ENCODE measurements around the gene ZCCHC7. TPM values are rescaled to one million over a fixed set of nuclear protein-coding genes. Genes with fewer than 3 reads are reported as not detected.

The ZCCHC7 gene
- total RNA-seq, 1 donor from 2014 or later, result 12.0 TPM

GRCh38 chr9:37295796-37296195, 175.4 kb downstream of the ZCCHC7 start:
- H3K4me3 Mint-ChIP-seq (ENCODE audit: unreplicated experiment), result no peak overlapping the region

DNA sequence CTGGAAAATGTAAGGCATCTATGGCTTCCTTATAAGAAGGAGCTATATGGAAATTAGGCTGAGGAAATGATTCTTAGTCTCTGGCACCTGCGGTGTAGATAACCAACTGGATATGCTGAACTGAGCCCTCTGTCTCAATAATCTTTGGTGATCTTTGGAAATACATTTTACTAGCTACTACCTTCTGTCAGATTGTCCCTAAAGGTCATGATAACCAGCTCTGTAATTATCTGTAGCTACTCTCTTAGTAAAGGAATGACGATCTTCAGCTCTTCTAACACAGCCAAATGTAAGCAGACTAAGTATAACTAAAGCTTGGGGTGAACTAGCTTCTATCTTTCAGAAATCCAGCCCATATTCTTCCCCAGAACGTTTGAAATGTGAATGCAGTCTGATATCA, 177.2 kb downstream of the ZCCHC7 start:
- Mint-ChIP-seq H3K4me1 (ENCODE audit: unreplicated experiment) (peaks cover 18% of the 10 kb centered on the region), H3K27me3 (ENCODE audit: unreplicated experiment) (peaks cover 1% of the 10 kb centered on the region), H3K4me3 (ENCODE audit: unreplicated experiment) (no peak overlapping the region), H3K36me3 (ENCODE audit: low read depth, unreplicated experiment) (no peaks in the 10 kb centered on the region), H3K27ac (ENCODE audit: unreplicated experiment) (no peak overlapping the region), H3K9me3 (ENCODE audit: unreplicated experiment) (no peaks in the 10 kb centered on the region)
- DNase-seq (ENCODE audit: low spot score), result no peak
- TF ChIP-seq CTCF (IDR thresholded peaks at IDR 0.05; ENCODE audit: unreplicated experiment), result no peak

More at GRCh38 chr9:37295796-37296195, 175.4 kb downstream of the ZCCHC7 start:
- peaks cover 1% of the 10 kb centered on the region for H3K27me3 Mint-ChIP-seq (ENCODE audit: unreplicated experiment)
- DNase-seq (ENCODE audit: low spot score), result no peak
- no peaks in the 10 kb centered on the region for H3K9me3 Mint-ChIP-seq (ENCODE audit: unreplicated experiment)
- TF ChIP-seq CTCF (IDR thresholded peaks at IDR 0.05; ENCODE audit: unreplicated experiment), result peak; percentile 38
- H3K27ac Mint-ChIP-seq (ENCODE audit: unreplicated experiment), result peak overlapping the region; percentile 3
- no peaks in the 10 kb centered on the region for H3K36me3 Mint-ChIP-seq (ENCODE audit: low read depth, unreplicated experiment)
- H3K4me1 Mint-ChIP-seq (ENCODE audit: unreplicated experiment), result peaks cover 18% of the 10 kb centered on the region

GRCh38 chr9:37300620-37301019, 180.2 kb downstream of the ZCCHC7 start:
- no peaks in the 10 kb centered on the region for H3K9me3 Mint-ChIP-seq (ENCODE audit: unreplicated experiment)
- TF ChIP-seq CTCF (IDR thresholded peaks at IDR 0.05; ENCODE audit: unreplicated experiment), result no peak
- H3K4me1 Mint-ChIP-seq (ENCODE audit: unreplicated experiment), result no peaks in the 10 kb centered on the region
- no peak for DNase-seq (ENCODE audit: low spot score)
- H3K4me3 Mint-ChIP-seq (ENCODE audit: unreplicated experiment), result no peak overlapping the region
- H3K27me3 Mint-ChIP-seq (ENCODE audit: unreplicated experiment), result peaks cover under 1% of the 10 kb centered on the region
- H3K27ac Mint-ChIP-seq (ENCODE audit: unreplicated experiment), result no peak overlapping the region
- no peaks in the 10 kb centered on the region for H3K36me3 Mint-ChIP-seq (ENCODE audit: low read depth, unreplicated experiment)

- Mint-ChIP-seq H3K4me3 (ENCODE audit: unreplicated experiment) (no peak overlapping the region), H3K27ac (ENCODE audit: unreplicated experiment) (no peak overlapping the region), H3K9me3 (ENCODE audit: unreplicated experiment) (no peaks in the 10 kb centered on the region), H3K4me1 (ENCODE audit: unreplicated experiment) (no peaks in the 10 kb centered on the region), H3K36me3 (ENCODE audit: low read depth, unreplicated experiment) (no peaks in the 10 kb centered on the region), H3K27me3 (ENCODE audit: unreplicated experiment) (no peaks in the 10 kb centered on the region)
- no peak for TF ChIP-seq CTCF (IDR thresholded peaks at IDR 0.05; ENCODE audit: unreplicated experiment)
- DNase-seq (ENCODE audit: low spot score), result no peak
Measured at GRCh38 chr9:37301042-37301853, 180.9 kb downstream of the ZCCHC7 start.

DNA sequence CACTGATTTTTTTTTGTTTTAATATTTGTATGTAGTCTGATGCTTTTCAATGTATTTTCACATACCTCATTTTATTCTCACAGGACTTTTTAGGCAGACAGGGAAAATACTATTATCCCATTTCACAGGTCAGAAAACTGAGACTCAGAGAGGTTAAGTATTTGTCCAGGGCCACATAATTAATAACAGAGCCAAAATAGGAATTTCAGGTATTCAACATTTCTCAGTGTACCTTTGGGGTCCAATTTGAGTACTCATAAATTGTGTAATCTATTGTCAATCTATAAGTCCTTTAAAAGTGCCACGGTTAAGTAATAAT, 181.4 kb downstream of the ZCCHC7 start:
- Mint-ChIP-seq H3K27ac (ENCODE audit: unreplicated experiment) (no peak overlapping the region), H3K4me1 (ENCODE audit: unreplicated experiment) (no peaks in the 10 kb centered on the region), H3K9me3 (ENCODE audit: unreplicated experiment) (no peaks in the 10 kb centered on the region), H3K4me3 (ENCODE audit: unreplicated experiment) (no peak overlapping the region), H3K27me3 (ENCODE audit: unreplicated experiment) (no peaks in the 10 kb centered on the region), H3K36me3 (ENCODE audit: low read depth, unreplicated experiment) (no peaks in the 10 kb centered on the region)
- no peak for DNase-seq (ENCODE audit: low spot score)
- no peak for TF ChIP-seq CTCF (IDR thresholded peaks at IDR 0.05; ENCODE audit: unreplicated experiment)
